ENCODE results near the gene ACE. TPM values are rescaled to one million over a fixed set of nuclear protein-coding genes. Genes with fewer than 3 reads are reported as not detected.

The ACE gene
- total RNA-seq, 1 donor from 2014 or later = 1.0 TPM

GRCh38 chr17:63442074-63442473 is 34.8 kb upstream of the ACE start:
- FAIRE-seq = no peak
- H3K4me2 ChIP-seq (ENCODE audit: low read length) = no peak overlapping the region
- H3K27me3 Mint-ChIP-seq (ENCODE audit: low read depth, unreplicated experiment) = peaks cover 12% of the 10 kb centered on the region

DNA sequence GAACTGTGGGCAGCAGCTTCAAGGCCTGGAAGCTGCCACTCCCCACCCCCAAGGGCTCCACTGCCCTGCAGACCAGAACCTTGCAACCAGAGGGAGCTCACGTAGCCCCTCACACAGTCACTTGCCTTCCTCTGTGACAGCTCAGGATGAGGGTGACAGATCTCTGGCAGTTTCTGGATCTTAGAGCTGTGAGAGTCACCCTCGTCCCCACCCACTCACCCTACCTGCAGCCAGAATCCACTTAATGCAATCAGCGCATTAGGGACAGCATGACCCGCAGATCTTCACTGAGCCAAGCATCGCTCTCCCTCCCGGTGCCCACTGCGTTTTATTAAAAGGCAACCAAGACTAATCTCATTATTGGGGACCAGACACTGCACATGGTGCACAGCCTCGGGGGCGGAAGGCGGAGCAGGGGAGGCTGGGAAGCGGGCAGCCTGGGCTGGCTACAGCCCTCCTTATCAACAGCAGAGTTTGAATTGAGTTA is 34.3 kb upstream of the ACE start:
- H3K9ac ChIP-seq (ENCODE audit: low read length) = no peak overlapping the region
- DNase-seq (ENCODE audit: low read depth) (no peak), FAIRE-seq (no peak)
- H3K27ac ChIP-seq (ENCODE audit: low read depth, low read length) = no peak overlapping the region
- no peak overlapping the region for H3K4me2 ChIP-seq (ENCODE audit: low read length)
- Mint-ChIP-seq H3K4me1 (ENCODE audit: low read depth, unreplicated experiment) (peaks cover 6% of the 10 kb centered on the region), H3K9me3 (ENCODE audit: unreplicated experiment) (no peaks in the 10 kb centered on the region), H3K27ac (ENCODE audit: unreplicated experiment) (no peak overlapping the region), H3K4me3 (ENCODE audit: unreplicated experiment) (no peak overlapping the region), H3K36me3 (ENCODE audit: low read depth, unreplicated experiment) (no peaks in the 10 kb centered on the region), H3K27me3 (ENCODE audit: low read depth, unreplicated experiment) (peaks cover 12% of the 10 kb centered on the region)
- H4K20me1 ChIP-seq (ENCODE audit: insufficient read depth, low read length) = no peaks in the 10 kb centered on the region
- no peaks in the 10 kb centered on the region for H3K79me2 ChIP-seq (ENCODE audit: insufficient read depth, low read length)
- H3K4me3 ChIP-seq (ENCODE audit: insufficient read depth, low read depth, low read length) = no peak overlapping the region
- H3K4me1 ChIP-seq (ENCODE audit: insufficient read depth, low read length) = peaks cover 14% of the 10 kb centered on the region
- no peaks in the 10 kb centered on the region for H3K9me3 ChIP-seq (ENCODE audit: insufficient read depth, low read depth, low read length)
- no peaks in the 10 kb centered on the region for H3K27me3 ChIP-seq (ENCODE audit: insufficient read depth, low read length)
- H3K36me3 ChIP-seq (ENCODE audit: insufficient read depth, low read length) = no peaks in the 10 kb centered on the region
- H2AFZ ChIP-seq (ENCODE audit: low read depth, low read length) = no peak overlapping the region
- TF ChIP-seq EZH2 (IDR thresholded peaks at IDR 0.05; ENCODE audit: insufficient read depth, low read length) = no peak
- TF ChIP-seq, protein P1, sequence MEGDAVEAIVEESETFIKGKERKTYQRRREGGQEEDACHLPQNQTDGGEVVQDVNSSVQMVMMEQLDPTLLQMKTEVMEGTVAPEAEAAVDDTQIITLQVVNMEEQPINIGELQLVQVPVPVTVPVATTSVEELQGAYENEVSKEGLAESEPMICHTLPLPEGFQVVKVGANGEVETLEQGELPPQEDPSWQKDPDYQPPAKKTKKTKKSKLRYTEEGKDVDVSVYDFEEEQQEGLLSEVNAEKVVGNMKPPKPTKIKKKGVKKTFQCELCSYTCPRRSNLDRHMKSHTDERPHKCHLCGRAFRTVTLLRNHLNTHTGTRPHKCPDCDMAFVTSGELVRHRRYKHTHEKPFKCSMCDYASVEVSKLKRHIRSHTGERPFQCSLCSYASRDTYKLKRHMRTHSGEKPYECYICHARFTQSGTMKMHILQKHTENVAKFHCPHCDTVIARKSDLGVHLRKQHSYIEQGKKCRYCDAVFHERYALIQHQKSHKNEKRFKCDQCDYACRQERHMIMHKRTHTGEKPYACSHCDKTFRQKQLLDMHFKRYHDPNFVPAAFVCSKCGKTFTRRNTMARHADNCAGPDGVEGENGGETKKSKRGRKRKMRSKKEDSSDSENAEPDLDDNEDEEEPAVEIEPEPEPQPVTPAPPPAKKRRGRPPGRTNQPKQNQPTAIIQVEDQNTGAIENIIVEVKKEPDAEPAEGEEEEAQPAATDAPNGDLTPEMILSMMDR (IDR thresholded peaks at IDR 0.05; ENCODE audit: insufficient read depth, low read depth, low read length) = no peak

More at GRCh38 chr17:63442074-63442473, 34.8 kb upstream of the ACE start:
- H3K4me1 ChIP-seq (ENCODE audit: insufficient read depth, low read length) = peaks cover 11% of the 10 kb centered on the region
- Mint-ChIP-seq H3K4me3 (ENCODE audit: unreplicated experiment) (no peak overlapping the region), H3K27ac (ENCODE audit: unreplicated experiment) (no peak overlapping the region), H3K9me3 (ENCODE audit: unreplicated experiment) (no peaks in the 10 kb centered on the region), H3K4me1 (ENCODE audit: low read depth, unreplicated experiment) (peaks cover 6% of the 10 kb centered on the region), H3K36me3 (ENCODE audit: low read depth, unreplicated experiment) (no peaks in the 10 kb centered on the region)
- H3K9ac ChIP-seq (ENCODE audit: low read length) = no peak overlapping the region
- DNase-seq (ENCODE audit: low read depth) = no peak
- TF ChIP-seq EZH2 (IDR thresholded peaks at IDR 0.05; ENCODE audit: insufficient read depth, low read length) = no peak
- TF ChIP-seq, protein P1 (IDR thresholded peaks at IDR 0.05; ENCODE audit: insufficient read depth, low read depth, low read length) = no peak
- H3K36me3 ChIP-seq (ENCODE audit: insufficient read depth, low read length) = no peaks in the 10 kb centered on the region
- H3K27me3 ChIP-seq (ENCODE audit: insufficient read depth, low read length) = no peaks in the 10 kb centered on the region
- no peak overlapping the region for H3K4me3 ChIP-seq (ENCODE audit: insufficient read depth, low read depth, low read length)
- no peaks in the 10 kb centered on the region for H3K79me2 ChIP-seq (ENCODE audit: insufficient read depth, low read length)
- H3K9me3 ChIP-seq (ENCODE audit: insufficient read depth, low read depth, low read length) = no peaks in the 10 kb centered on the region
- H4K20me1 ChIP-seq (ENCODE audit: insufficient read depth, low read length) = no peaks in the 10 kb centered on the region
- no peak overlapping the region for H3K27ac ChIP-seq (ENCODE audit: low read depth, low read length)
- H2AFZ ChIP-seq (ENCODE audit: low read depth, low read length) = no peak overlapping the region

- Mint-ChIP-seq H3K27me3 (ENCODE audit: low read depth, unreplicated experiment) (peaks cover 12% of the 10 kb centered on the region), H3K36me3 (ENCODE audit: low read depth, unreplicated experiment) (no peaks in the 10 kb centered on the region), H3K4me3 (ENCODE audit: unreplicated experiment) (no peak overlapping the region), H3K4me1 (ENCODE audit: low read depth, unreplicated experiment) (peaks cover 6% of the 10 kb centered on the region), H3K27ac (ENCODE audit: unreplicated experiment) (no peak overlapping the region), H3K9me3 (ENCODE audit: unreplicated experiment) (no peaks in the 10 kb centered on the region)
- Histone ChIP-seq H3K9ac (ENCODE audit: low read length) (no peak overlapping the region), H3K4me2 (ENCODE audit: low read length) (no peak overlapping the region), H3K27ac (ENCODE audit: low read depth, low read length) (no peak overlapping the region), H3K27me3 (ENCODE audit: insufficient read depth, low read length) (no peaks in the 10 kb centered on the region), H4K20me1 (ENCODE audit: insufficient read depth, low read length) (no peaks in the 10 kb centered on the region), H3K36me3 (ENCODE audit: insufficient read depth, low read length) (no peaks in the 10 kb centered on the region), H3K4me1 (ENCODE audit: insufficient read depth, low read length) (peaks cover 14% of the 10 kb centered on the region), H2AFZ (ENCODE audit: low read depth, low read length) (no peak overlapping the region), H3K4me3 (ENCODE audit: insufficient read depth, low read depth, low read length) (no peak overlapping the region), H3K79me2 (ENCODE audit: insufficient read depth, low read length) (no peaks in the 10 kb centered on the region), H3K9me3 (ENCODE audit: insufficient read depth, low read depth, low read length) (no peaks in the 10 kb centered on the region)
- DNase-seq (ENCODE audit: low read depth) (no peak), FAIRE-seq (no peak)
- TF ChIP-seq, protein P1 (IDR thresholded peaks at IDR 0.05; ENCODE audit: insufficient read depth, low read depth, low read length) = no peak
- TF ChIP-seq EZH2 (IDR thresholded peaks at IDR 0.05; ENCODE audit: insufficient read depth, low read length) = no peak
These were observed 33.8 kb upstream of the ACE start for GRCh38 chr17:63443053-63443452.

Data from astrocyte (in vitro differentiated cells and primary cell).